C4-2B (cell line): ENCODE results near the gene MROH2A.
"Not testable (repeated sequence)": the region's sequence is repeated elsewhere in the genome, so short reads cannot be mapped to it uniquely, and the experiment has no call there.

Experiments used
- H3K27ac ChIP-seq: fragments of 450-650 bp; 2 replicates; pipeline ENCODE4 v1.5.1; 2017
- CTCF ChIP-seq: fragments of 450-650 bp; conservative IDR thresholded peaks from 2 replicates; pipeline ENCODE4 v1.5.1; 2017; ENCODE audit warnings: mild to moderate bottlenecking
- ZFX ChIP-seq: fragments of 450-650 bp; IDR thresholded peaks from 2 replicates; pipeline ENCODE4 v1.6.1; 2017

The MROH2A gene

GRCh38 chr2:233857511-233858141, 79.5 kb downstream of the MROH2A start:
- H3K27ac ChIP-seq: no peak overlapping the region
- TF ChIP-seq CTCF (peak; percentile 91), ZFX (no peak)

DNA sequence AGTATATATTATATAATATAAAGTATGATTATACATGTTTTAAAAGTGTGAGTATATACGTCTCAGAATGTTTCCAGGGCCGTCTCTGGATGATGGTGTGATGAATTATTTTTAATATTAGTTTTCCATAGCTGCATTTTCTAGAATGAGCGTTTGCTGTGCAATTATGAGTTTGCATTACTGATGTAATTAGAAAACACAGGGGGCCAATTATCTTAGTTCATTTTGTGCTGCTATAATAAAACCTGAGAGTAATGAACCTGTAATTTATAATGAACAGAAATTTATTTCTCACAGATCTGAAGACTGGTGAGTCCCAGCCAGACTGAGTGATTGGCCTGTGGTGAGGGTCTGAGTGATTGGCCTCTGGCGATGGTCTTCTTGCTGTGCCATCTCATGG, 80.2 kb downstream of the MROH2A start:
- TF ChIP-seq ZFX: no peak
- TF ChIP-seq CTCF: no peak

GRCh38 chr2:233862261-233862768, 84.2 kb downstream of the MROH2A start:
- TF ChIP-seq ZFX (no peak), CTCF (no peak)

More for the DNA sequence above, 80.2 kb downstream of the MROH2A start:
- H3K27ac ChIP-seq: no peak overlapping the region

GRCh38 chr2:233865838-233866237, 87.7 kb downstream of the MROH2A start:
- no peak overlapping the region for H3K27ac ChIP-seq
- TF ChIP-seq ZFX (no peak), CTCF (peak; percentile 36; the same call in 1 of the 2 replicates)

More at GRCh38 chr2:233862261-233862768, 84.2 kb downstream of the MROH2A start:
- no peak overlapping the region for H3K27ac ChIP-seq

- TF ChIP-seq ZFX (no peak), CTCF (no peak)
- H3K27ac ChIP-seq: no peak overlapping the region
Observed at GRCh38 chr2:233866479-233866878, 88.3 kb downstream of the MROH2A start.

DNA sequence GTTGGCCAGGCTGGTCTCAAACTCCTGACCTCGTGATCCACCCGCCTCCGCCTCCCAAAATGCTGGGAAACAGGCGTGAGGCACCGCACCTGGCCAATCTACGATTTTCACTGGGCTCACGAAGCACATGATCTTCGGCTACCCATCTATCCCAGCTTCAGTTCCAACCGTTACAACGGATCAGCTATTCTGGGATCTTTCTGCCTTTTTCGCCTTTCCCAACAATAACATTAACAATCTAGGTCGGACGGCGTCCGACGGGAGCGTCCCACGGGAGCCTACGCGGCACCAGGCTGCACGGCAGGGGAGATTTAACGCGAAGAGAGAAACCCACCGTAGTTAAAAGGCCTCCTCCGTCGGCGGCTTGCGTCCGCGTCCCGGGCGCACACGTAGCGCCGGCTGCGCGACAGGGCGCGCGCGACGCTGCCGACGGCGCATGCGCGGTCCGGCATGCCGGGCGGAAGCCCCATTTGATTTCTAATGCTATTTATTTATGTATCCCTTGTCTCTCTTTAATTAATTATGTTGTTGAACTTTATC, 89.9 kb downstream of the MROH2A start, which contains the start of gene MSL3B:
Gene MSL3B, minus strand, starts transcription at position 394 of the 540 bp plus-strand sequence.
- TF ChIP-seq ZFX (peak; percentile 52; the same call in 1 of the 2 replicates), CTCF (no peak)
- peak within 1 kb of the TSS; percentile 82 for H3K27ac ChIP-seq

DNA sequence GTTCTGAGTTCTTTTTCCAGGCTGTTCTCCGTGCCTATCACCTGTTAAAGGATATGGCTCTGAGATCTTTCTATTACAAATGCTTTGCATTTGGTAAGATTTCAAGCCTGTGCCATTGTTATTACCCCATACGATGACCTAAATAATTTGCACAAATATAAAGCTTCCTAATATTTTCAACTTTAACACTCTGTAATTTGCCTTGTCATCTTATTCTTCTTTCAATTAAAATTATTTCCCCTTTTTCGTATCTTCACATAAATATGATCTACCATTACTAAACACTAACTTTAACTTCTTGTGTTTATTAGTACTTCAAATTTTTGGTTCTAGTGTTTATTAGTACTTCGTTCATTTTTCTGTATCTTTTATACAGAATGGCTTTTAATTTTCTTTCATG, 93.3 kb downstream of the MROH2A start:
- H3K27ac ChIP-seq: no peak overlapping the region
- TF ChIP-seq ZFX: no peak
- no peak for TF ChIP-seq CTCF

GRCh38 chr2:233872125-233872524, 94.0 kb downstream of the MROH2A start:
- H3K27ac ChIP-seq: not testable (repeated sequence)
